Panc1 (cell line): ENCODE results near the gene WDR59. TPM values are rescaled to one million over a fixed set of nuclear protein-coding genes. Genes with fewer than 3 reads are reported as not detected.

Experiments
- ATAC-seq: fragments of 200-7000 bp; cut with Tn5 transposase; 2 replicates; pipeline ENCODE4 v1.9.1; 2020; ENCODE audit warnings: mild to moderate bottlenecking, moderate library complexity
- BruUV-seq: library from RNA; stranded (reverse); fragments of 400-500 nt; replicated peaks from 2 replicates; lab custom pipeline; 2021; lab: Mats Ljungman, UMichigan
- CTCF ChIA-PET: fragments of 300-600 bp; sonication (Branson Sonifier 250); formaldehyde crosslinking; loops from one replicate; lab custom pipeline; 2022; ENCODE audit warnings: antibody characterized with exemption; lab: Charles Lee
- POLR2A ChIA-PET: fragments of 300-600 bp; sonication (Branson Sonifier 250); formaldehyde crosslinking; loops from one replicate; lab custom pipeline; 2022; ENCODE audit warnings: antibody characterized with exemption; lab: Charles Lee
- DNase-seq: peaks from one replicate; pipeline ENCODE4 v3.0.0-alpha.2; 2010; ENCODE audit warnings: low read depth, low spot score
- H3K27ac ChIP-seq: 2 replicates; pipeline ENCODE4 v1.5.1; 2011; ENCODE audit warnings: mild to moderate bottlenecking, low read length, inconsistent platforms
- H3K27me3 ChIP-seq: fragments of 200-500 bp; sonication (Bioruptor generic); 2 replicates; pipeline ENCODE4 v1.6.0; 2014; ENCODE audit warnings: low read length, inconsistent platforms; ENCODE audit not compliant: control insufficient read depth, insufficient read depth
- H3K36me3 ChIP-seq: fragments of 200-500 bp; sonication (Bioruptor generic); 2 replicates; pipeline ENCODE4 v1.5.1; 2014; ENCODE audit warnings: inconsistent platforms, mild to moderate bottlenecking, low read length, moderate library complexity; ENCODE audit not compliant: control insufficient read depth, insufficient read depth
- H3K4me1 ChIP-seq: 2 replicates; pipeline ENCODE4 v1.5.1; 2011; ENCODE audit warnings: inconsistent platforms, mild to moderate bottlenecking, low read length, moderate library complexity; ENCODE audit not compliant: control insufficient read depth, insufficient read depth
- H3K4me3 ChIP-seq, 2 experiments: 2 replicates each; pipeline ENCODE4 v1.5.1; 2011 to 2012; ENCODE audit warnings: low read depth in 2 of 2, low read length in 2 of 2, mild to moderate bottlenecking in 2 of 2, inconsistent platforms in 1 of 2, moderate library complexity in 1 of 2
- H3K9me3 ChIP-seq: fragments of 200-500 bp; sonication (Bioruptor generic); 2 replicates; pipeline ENCODE4 v1.5.1; 2014; ENCODE audit warnings: low read depth, mild to moderate bottlenecking, inconsistent platforms, low read length, moderate library complexity; ENCODE audit not compliant: control insufficient read depth, insufficient read depth
- POLR2AphosphoS5 ChIP-seq: IDR thresholded peaks from 2 replicates; pipeline ENCODE4 v1.6.1; 2012; ENCODE audit warnings: mild to moderate bottlenecking, low read depth, low read length, moderate library complexity
- SIN3A ChIP-seq: IDR thresholded peaks from 2 replicates; pipeline ENCODE4 v1.6.1; 2012; ENCODE audit warnings: low read depth, mild to moderate bottlenecking, low read length, moderate library complexity, borderline replicate concordance; ENCODE audit not compliant: insufficient read depth
- TCF7L2 ChIP-seq: IDR thresholded peaks from 2 replicates; pipeline ENCODE4 v1.6.1; 2011; ENCODE audit warnings: mild to moderate bottlenecking, low read depth, low read length, inconsistent platforms
- in situ Hi-C: cut with HindIII; loops from 2 replicates; pipeline ENCODE4 v1.10.0; 2016; ENCODE audit warnings: low sequenced_read_pairs, low pct_unique_long_range_greater_than_20kb
- intact Hi-C: fragments of 100-400 bp; cut with micrococcal nuclease; formaldehyde crosslinking; loops from one replicate; pipeline ENCODE4 v1.10.0; 2022; ENCODE audit not compliant: unreplicated experiment
- total RNA-seq: library from RNA; stranded (reverse); gene quantifications from one replicate; pipeline ENCODE4 v1.2.1, GENCODE V29; 2021; ENCODE audit not compliant: unreplicated experiment
- TF ChIP-seq, protein P1 (sequence below): fragments of 450-650 bp; IDR thresholded peaks from 2 replicates; pipeline ENCODE4 v1.5.1; 2017; ENCODE audit warnings: mild to moderate bottlenecking
- TF ChIP-seq, protein P2 (sequence below), 2 experiments: IDR thresholded peaks; 2 replicates each; pipeline ENCODE4 v1.6.1; 2011 to 2012; ENCODE audit warnings: low read depth in 2 of 2, control low read depth in 1 of 2, low read length in 1 of 2, mild to moderate bottlenecking in 1 of 2, moderate library complexity in 1 of 2; ENCODE audit not compliant: insufficient read depth in 1 of 2

Gene WDR59
- total RNA-seq, 1 experiment from 2014 or later, result 58.7 TPM

DNA sequence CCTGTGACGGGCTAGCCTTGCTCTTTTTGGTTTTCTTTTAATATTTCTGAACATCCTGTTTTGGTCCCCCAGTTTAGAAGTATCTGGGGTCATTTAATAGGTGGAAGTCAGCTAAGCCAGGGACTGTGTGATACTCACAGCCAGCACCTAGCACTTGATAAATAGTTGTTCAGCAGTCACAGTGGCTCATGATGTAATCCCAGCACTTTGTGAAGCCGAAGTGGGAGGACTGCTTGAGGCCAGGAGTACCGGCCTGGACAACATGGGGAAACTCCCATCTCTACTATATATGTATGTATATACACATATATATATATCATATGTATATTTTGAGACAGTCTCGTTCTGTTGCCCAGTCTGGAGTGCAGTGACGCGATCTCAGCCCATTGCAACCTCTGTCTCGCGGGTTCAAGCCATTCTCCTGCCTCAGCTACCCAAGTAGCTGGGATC, 12.1 kb upstream of the WDR59 start:
- in situ Hi-C loops, result no loop called here
- ATAC-seq (no peak), DNase-seq (no peak)
- TF ChIP-seq, protein P1, sequence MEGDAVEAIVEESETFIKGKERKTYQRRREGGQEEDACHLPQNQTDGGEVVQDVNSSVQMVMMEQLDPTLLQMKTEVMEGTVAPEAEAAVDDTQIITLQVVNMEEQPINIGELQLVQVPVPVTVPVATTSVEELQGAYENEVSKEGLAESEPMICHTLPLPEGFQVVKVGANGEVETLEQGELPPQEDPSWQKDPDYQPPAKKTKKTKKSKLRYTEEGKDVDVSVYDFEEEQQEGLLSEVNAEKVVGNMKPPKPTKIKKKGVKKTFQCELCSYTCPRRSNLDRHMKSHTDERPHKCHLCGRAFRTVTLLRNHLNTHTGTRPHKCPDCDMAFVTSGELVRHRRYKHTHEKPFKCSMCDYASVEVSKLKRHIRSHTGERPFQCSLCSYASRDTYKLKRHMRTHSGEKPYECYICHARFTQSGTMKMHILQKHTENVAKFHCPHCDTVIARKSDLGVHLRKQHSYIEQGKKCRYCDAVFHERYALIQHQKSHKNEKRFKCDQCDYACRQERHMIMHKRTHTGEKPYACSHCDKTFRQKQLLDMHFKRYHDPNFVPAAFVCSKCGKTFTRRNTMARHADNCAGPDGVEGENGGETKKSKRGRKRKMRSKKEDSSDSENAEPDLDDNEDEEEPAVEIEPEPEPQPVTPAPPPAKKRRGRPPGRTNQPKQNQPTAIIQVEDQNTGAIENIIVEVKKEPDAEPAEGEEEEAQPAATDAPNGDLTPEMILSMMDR, result no peak
- TF ChIP-seq POLR2AphosphoS5 (no peak), TCF7L2 (no peak)
- POLR2A ChIA-PET, result no interaction called here
- Histone ChIP-seq H3K27me3 (no peaks in the 10 kb centered on the region), H3K9me3 (no peaks in the 10 kb centered on the region), H3K36me3 (no peaks in the 10 kb centered on the region), H3K4me3 (no peak overlapping the region), H3K27ac (no peak overlapping the region), H3K4me1 (peaks cover 11% of the 10 kb centered on the region)
- no TSS peak for BruUV-seq
- CTCF ChIA-PET, result interaction anchor here (0.6 to 1.3 kb wide), 2 partner anchors 12 to 114 kb away, joined by 3 to 5 read pairs; partner anchors contain the start of gene WDR59
- intact Hi-C loops, result no loop called here

DNA sequence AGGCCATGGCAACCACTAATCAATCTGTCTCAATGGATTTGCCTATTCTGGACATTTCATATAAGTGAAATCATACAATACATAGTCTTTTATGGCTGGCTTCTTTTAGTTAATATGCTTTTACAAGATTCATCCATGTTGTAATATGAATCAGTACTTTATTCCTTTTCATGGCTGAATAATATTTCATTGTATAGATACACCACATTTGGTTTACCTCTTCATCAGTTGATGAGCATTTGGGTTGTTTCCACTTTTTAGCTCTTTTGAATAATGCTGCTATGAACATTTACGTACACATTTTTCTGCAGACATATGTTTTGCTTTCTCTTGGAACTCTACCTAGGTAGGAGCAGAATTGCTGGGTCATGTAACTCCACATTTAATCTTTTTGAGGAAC, 11.1 kb upstream of the WDR59 start:
- H3K9me3 ChIP-seq, result no peaks in the 10 kb centered on the region
- POLR2A ChIA-PET, result no interaction called here
- H3K27ac ChIP-seq, result no peak overlapping the region
- no peak for TF ChIP-seq TCF7L2
- ATAC-seq (no peak), DNase-seq (no peak)
- BruUV-seq, result no TSS peak
- no peak overlapping the region for H3K4me3 ChIP-seq
- H3K36me3 ChIP-seq, result no peaks in the 10 kb centered on the region
- in situ Hi-C loops (no loop called here), intact Hi-C loops (no loop called here)
- H3K4me1 ChIP-seq, result peaks cover 4% of the 10 kb centered on the region; the same call in 1 of the 2 replicates
- no peaks in the 10 kb centered on the region for H3K27me3 ChIP-seq
- CTCF ChIA-PET, result interaction anchor here (0.6 to 1.3 kb wide), 2 partner anchors 115 to 392 kb away, joined by 3 to 5 read pairs; no protein-coding TSS in a partner anchor

DNA sequence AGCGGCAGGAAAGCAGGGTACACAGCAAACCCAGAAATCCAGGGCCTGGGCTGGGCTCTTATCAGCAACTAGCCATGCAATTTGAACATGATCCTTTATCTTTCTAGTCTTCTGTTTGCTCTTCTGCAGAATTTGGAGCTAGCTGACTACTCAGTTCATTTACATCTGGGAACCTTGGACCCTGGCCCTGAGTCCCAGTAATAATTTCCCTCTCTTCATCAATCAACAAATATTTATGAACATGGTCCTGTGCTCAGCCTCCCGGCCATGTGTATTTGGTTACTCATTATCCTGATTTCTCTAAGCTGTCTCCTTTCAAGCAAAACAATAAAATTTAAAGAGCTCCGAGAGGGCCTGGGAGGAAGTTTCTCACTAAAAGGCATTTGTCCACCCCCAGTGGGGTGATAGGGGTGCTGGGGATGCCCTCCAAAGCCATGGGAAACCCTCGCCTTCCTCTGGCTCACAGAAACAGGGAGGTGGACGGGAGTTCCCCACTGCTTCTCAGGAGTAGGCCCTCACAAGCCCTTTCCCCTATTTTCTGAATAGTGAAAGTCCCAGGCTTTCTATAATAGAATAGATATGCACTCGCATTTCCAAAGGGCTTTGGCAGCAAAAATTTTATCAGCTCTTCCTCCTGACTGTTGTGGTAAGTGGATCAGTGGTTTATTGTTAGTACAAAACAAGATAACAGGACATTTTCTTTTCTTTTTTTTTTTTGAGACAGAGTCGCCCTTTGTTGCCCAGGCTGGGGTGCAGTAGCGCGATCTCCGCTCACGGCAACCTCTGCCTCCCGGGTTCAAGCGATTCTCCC, 6.9 kb upstream of the WDR59 start:
- Histone ChIP-seq H3K36me3 (no peaks in the 10 kb centered on the region), H3K27me3 (no peaks in the 10 kb centered on the region), H3K9me3 (no peaks in the 10 kb centered on the region), H3K4me1 (no peaks in the 10 kb centered on the region), H3K4me3 (no peak overlapping the region), H3K27ac (no peak overlapping the region)
- ChIA-PET POLR2A (interaction anchor here (0.5 kb wide), 1 partner anchor 24 kb away, joined by 7 read pairs; no protein-coding TSS in a partner anchor), CTCF (interaction anchor here (1.7 kb wide), 1 partner anchor 119 kb away, joined by 4 read pairs; no protein-coding TSS in a partner anchor)
- no peak for ATAC-seq
- TF ChIP-seq, protein P1, result no peak
- TF ChIP-seq SIN3A (no peak), TCF7L2 (no peak), POLR2AphosphoS5 (no peak)
- TF ChIP-seq, protein P2, sequence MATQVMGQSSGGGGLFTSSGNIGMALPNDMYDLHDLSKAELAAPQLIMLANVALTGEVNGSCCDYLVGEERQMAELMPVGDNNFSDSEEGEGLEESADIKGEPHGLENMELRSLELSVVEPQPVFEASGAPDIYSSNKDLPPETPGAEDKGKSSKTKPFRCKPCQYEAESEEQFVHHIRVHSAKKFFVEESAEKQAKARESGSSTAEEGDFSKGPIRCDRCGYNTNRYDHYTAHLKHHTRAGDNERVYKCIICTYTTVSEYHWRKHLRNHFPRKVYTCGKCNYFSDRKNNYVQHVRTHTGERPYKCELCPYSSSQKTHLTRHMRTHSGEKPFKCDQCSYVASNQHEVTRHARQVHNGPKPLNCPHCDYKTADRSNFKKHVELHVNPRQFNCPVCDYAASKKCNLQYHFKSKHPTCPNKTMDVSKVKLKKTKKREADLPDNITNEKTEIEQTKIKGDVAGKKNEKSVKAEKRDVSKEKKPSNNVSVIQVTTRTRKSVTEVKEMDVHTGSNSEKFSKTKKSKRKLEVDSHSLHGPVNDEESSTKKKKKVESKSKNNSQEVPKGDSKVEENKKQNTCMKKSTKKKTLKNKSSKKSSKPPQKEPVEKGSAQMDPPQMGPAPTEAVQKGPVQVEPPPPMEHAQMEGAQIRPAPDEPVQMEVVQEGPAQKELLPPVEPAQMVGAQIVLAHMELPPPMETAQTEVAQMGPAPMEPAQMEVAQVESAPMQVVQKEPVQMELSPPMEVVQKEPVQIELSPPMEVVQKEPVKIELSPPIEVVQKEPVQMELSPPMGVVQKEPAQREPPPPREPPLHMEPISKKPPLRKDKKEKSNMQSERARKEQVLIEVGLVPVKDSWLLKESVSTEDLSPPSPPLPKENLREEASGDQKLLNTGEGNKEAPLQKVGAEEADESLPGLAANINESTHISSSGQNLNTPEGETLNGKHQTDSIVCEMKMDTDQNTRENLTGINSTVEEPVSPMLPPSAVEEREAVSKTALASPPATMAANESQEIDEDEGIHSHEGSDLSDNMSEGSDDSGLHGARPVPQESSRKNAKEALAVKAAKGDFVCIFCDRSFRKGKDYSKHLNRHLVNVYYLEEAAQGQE (IDR thresholded peaks at IDR 0.05; ENCODE audit: insufficient read depth in 1 of 2, low read depth in 2 of 2, low read length in 1 of 2), result no peak
- intact Hi-C loops (no loop called here), in situ Hi-C loops (no loop called here)
- no TSS peak for BruUV-seq
- no peak for DNase-seq
